ENCODE data around the gene RPS6KA2.

The RPS6KA2 gene

GRCh38 chr6:166459272-166459671, 167.8 kb downstream of the RPS6KA2 start:
- in situ Hi-C loops (cut with MboI; ENCODE audit: low sequenced_read_pairs): no loop called here

- in situ Hi-C loops (cut with MboI; ENCODE audit: low sequenced_read_pairs): no loop called here
Observed at GRCh38 chr6:166456395-166457156, 170.5 kb downstream of the RPS6KA2 start.

- in situ Hi-C loops (cut with MboI; ENCODE audit: low sequenced_read_pairs): no loop called here
Observed at GRCh38 chr6:166454692-166455515, 172.1 kb downstream of the RPS6KA2 start.

- in situ Hi-C loops (cut with MboI; ENCODE audit: low sequenced_read_pairs): no loop called here
Observed at GRCh38 chr6:166453651-166454050, 173.4 kb downstream of the RPS6KA2 start.

GRCh38 chr6:166450167-166450873, 176.7 kb downstream of the RPS6KA2 start:
- in situ Hi-C loops (cut with MboI; ENCODE audit: low sequenced_read_pairs): no loop called here

- in situ Hi-C loops (cut with MboI; ENCODE audit: low sequenced_read_pairs): no loop called here
Observed at GRCh38 chr6:166449641-166450040, 177.4 kb downstream of the RPS6KA2 start.

- in situ Hi-C loops (cut with MboI; ENCODE audit: low sequenced_read_pairs): no loop called here
Observed at GRCh38 chr6:166449036-166449435, 178.0 kb downstream of the RPS6KA2 start.

- in situ Hi-C loops (cut with MboI; ENCODE audit: low sequenced_read_pairs): no loop called here
Observed at GRCh38 chr6:166448432-166448831, 178.6 kb downstream of the RPS6KA2 start.

- in situ Hi-C loops (cut with MboI; ENCODE audit: low sequenced_read_pairs): no loop called here
Observed at GRCh38 chr6:166446567-166447065, 180.4 kb downstream of the RPS6KA2 start.

GRCh38 chr6:166446146-166446545, 180.9 kb downstream of the RPS6KA2 start:
- in situ Hi-C loops (cut with MboI; ENCODE audit: low sequenced_read_pairs): no loop called here

- in situ Hi-C loops (cut with MboI; ENCODE audit: low sequenced_read_pairs): no loop called here
Observed at GRCh38 chr6:166444446-166444845, 182.6 kb downstream of the RPS6KA2 start.

- in situ Hi-C loops (cut with MboI; ENCODE audit: low sequenced_read_pairs): no loop called here
Observed at GRCh38 chr6:166443166-166443565, 183.9 kb downstream of the RPS6KA2 start.

- in situ Hi-C loops (cut with MboI; ENCODE audit: low sequenced_read_pairs): no loop called here
Observed at GRCh38 chr6:166442131-166442685, 184.8 kb downstream of the RPS6KA2 start.

GRCh38 chr6:166441325-166442078, 185.5 kb downstream of the RPS6KA2 start:
- in situ Hi-C loops (cut with MboI; ENCODE audit: low sequenced_read_pairs): no loop called here

- in situ Hi-C loops (cut with MboI; ENCODE audit: low sequenced_read_pairs): no loop called here
Observed at GRCh38 chr6:166440729-166441128, 186.3 kb downstream of the RPS6KA2 start.

- in situ Hi-C loops (cut with MboI; ENCODE audit: low sequenced_read_pairs): no loop called here
Observed at GRCh38 chr6:166440106-166440505, 186.9 kb downstream of the RPS6KA2 start.

- in situ Hi-C loops (cut with MboI; ENCODE audit: low sequenced_read_pairs): no loop called here
Observed at GRCh38 chr6:166439366-166440091, 187.5 kb downstream of the RPS6KA2 start.

- in situ Hi-C loops (cut with MboI; ENCODE audit: low sequenced_read_pairs): no loop called here
Observed at GRCh38 chr6:166438211-166438861, 188.7 kb downstream of the RPS6KA2 start.

GRCh38 chr6:166437661-166438060, 189.4 kb downstream of the RPS6KA2 start:
- in situ Hi-C loops (cut with MboI; ENCODE audit: low sequenced_read_pairs): no loop called here
